ENCODE measurements around the gene MT1E. TPM values are rescaled to one million over a fixed set of nuclear protein-coding genes. Genes with fewer than 3 reads are reported as not detected.

The MT1E gene
- total and polyA plus RNA-seq, 2 of the 13 experiments (the other 11 are each of a cell fraction or from before 2014, with no cell fraction given) = 110 to 1,072 TPM

DNA sequence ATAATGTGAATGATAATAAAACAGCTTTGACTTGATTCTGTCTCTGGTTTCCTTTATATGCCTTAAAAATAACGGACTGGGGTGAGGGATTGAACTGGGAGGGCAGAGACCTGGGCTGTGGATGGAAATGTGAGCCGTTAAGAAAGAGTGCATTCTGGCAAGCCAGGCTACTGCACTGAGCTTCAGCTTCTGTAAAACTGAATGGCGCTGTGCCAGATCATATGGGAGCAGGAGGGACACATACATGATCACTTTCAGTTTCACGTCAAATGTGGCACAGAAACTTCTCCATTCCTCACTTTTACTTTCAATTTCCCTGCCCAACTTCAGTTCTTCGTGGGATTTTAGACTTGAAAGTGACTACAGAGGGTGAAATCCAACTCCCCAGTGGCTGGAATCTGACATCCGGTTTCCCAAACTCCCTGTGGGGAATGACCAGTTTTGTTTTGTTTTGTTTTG lies 16.1 kb upstream of the MT1E start (continued):
- TF ChIP-seq GPBP1L1 (CRISPR knock-in tag; IDR thresholded peaks at IDR 0.05) = no peak

DNA sequence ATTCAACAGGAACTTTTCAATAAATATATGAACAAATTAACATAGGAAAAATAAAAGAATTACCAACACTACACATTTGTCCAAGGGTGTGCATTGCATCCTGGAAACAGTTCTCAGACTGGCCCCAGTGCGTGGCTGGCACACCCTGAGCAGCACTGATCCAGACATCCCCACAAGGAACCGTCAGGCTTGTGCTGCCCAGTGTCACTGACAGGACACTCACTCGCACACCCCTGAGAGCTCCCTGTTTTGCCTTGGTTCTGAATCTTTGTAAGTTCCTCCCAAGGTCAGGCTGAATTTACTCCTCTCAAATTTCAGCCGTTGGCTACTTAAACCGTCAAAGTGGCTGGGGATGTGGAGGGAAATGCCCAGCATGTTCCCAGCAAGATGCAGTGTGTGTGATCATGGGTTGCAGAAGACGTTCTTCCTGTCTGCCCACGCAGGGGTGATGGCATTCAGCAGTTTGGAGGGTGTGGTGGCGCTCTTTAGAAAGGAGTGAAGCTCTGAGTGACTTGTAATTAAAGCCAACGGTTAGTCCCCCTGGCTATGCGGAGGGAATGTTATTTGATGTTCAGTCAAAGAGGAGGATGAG lies 15.5 kb upstream of the MT1E start:
- peaks cover 65% of the 10 kb centered on the region for H3K4me1 ChIP-seq (ENCODE audit: insufficient read depth, low read length)
- H3K9me3 ChIP-seq (ENCODE audit: low read length) = no peaks in the 10 kb centered on the region
- ChIA-PET POLR2A (interaction anchor here (1.2 to 5.3 kb wide), 4 partner anchors 15 to 159 kb away, joined by 3 to 83 read pairs (median 10); partner anchors contain the start of genes MT1E, MT1F, MT1X and NUDT21), CTCF (ENCODE audit: low intra/inter-chr PET ratio, low total read pairs) (no interaction called here)
- H3K36me3 ChIP-seq (replicated peaks in 1 of 2; ENCODE audit: control insufficient read depth in 1 of 2, insufficient read depth in 2 of 2, low read length in 2 of 2) = no peaks in the 10 kb centered on the region
- no peaks in the 10 kb centered on the region for H3K79me2 ChIP-seq (ENCODE audit: insufficient read depth, low read length)
- H3K4me2 ChIP-seq (ENCODE audit: low read depth, low read length) = peak overlapping the region; percentile 91
- FAIRE-seq (no peak), ATAC-seq (no peak), DNase-seq (ENCODE audit: low spot score) (peak; percentile 35)
- no peaks in the 10 kb centered on the region for H4K20me1 ChIP-seq (ENCODE audit: insufficient read depth, low read length)
- no TSS peak for BruUV-seq (replicated peaks)
- WGBS (ENCODE audit: low lambda C conversion rate) = 7% methylated on average over 10 of the region's 10 CpGs
- peak overlapping the region; percentile 68 for H3K9ac ChIP-seq (ENCODE audit: insufficient read depth, low read depth, low read length)
- H2AFZ ChIP-seq (ENCODE audit: low read length) = no peak overlapping the region
- intact Hi-C loops (cut with micrococcal nuclease; ENCODE audit: unreplicated experiment) = no loop called here
- no peaks in the 10 kb centered on the region; a peak in 1 of 5 replicates for H3K27me3 ChIP-seq (ENCODE audit: control insufficient read depth in 1 of 2, insufficient read depth in 2 of 2, low read length in 2 of 2)
- H3K4me3 ChIP-seq (replicated peaks in 1 of 3; ENCODE audit: insufficient read depth in 1 of 3, low read depth in 2 of 3, low read length in 3 of 3) = peak overlapping the region; percentile 75 to 84 (median 76)
- H3K27ac ChIP-seq (ENCODE audit: extremely low read length, insufficient read depth, low read length) = no peak overlapping the region
- in situ Hi-C loops (cut with HindIII; ENCODE audit: extremely low pct_ligation_motif_present, low pct_unique_long_range_greater_than_20kb) = no loop called here
- TF ChIP-seq, protein P1, sequence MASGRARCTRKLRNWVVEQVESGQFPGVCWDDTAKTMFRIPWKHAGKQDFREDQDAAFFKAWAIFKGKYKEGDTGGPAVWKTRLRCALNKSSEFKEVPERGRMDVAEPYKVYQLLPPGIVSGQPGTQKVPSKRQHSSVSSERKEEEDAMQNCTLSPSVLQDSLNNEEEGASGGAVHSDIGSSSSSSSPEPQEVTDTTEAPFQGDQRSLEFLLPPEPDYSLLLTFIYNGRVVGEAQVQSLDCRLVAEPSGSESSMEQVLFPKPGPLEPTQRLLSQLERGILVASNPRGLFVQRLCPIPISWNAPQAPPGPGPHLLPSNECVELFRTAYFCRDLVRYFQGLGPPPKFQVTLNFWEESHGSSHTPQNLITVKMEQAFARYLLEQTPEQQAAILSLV (CRISPR knock-in tag; IDR thresholded peaks at IDR 0.05; ENCODE audit: borderline replicate concordance) = peak; percentile 64; the same call in 1 of the 2 replicates
- TF ChIP-seq ZNF205 (CRISPR knock-in tag; IDR thresholded peaks at IDR 0.05) (no peak), ELK4 (CRISPR knock-in tag; IDR thresholded peaks at IDR 0.05; ENCODE audit: borderline replicate concordance) (no peak), BRCA1 (CRISPR knock-in tag; IDR thresholded peaks at IDR 0.05) (no peak), KDM4B (CRISPR knock-in tag; IDR thresholded peaks at IDR 0.05) (no peak)
- TF ChIP-seq, protein P2, sequence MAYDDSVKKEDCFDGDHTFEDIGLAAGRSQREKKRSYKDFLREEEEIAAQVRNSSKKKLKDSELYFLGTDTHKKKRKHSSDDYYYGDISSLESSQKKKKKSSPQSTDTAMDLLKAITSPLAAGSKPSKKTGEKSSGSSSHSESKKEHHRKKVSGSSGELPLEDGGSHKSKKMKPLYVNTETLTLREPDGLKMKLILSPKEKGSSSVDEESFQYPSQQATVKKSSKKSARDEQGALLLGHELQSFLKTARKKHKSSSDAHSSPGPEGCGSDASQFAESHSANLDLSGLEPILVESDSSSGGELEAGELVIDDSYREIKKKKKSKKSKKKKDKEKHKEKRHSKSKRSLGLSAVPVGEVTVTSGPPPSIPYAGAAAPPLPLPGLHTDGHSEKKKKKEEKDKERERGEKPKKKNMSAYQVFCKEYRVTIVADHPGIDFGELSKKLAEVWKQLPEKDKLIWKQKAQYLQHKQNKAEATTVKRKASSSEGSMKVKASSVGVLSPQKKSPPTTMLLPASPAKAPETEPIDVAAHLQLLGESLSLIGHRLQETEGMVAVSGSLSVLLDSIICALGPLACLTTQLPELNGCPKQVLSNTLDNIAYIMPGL (CRISPR knock-in tag; IDR thresholded peaks at IDR 0.05; ENCODE audit: borderline replicate concordance in 1 of 2, low read depth in 1 of 2) = peak in 1 of 2 experiments; percentile 30; a peak in 1 of 4 replicates

Measured in HepG2 (cell line).